Stimulated activated naive B cell treated with anti-CD40 and anti-IgM and Interleukin-4, amounts not matched to agents 10 μg/mL and 1 μg/mL and 100 μg/mL, for 72 hours (primary cell): ENCODE measurements around the gene POLD2.
A peak's percentile ranks its signal among the peaks of the same experiment; 100 is the strongest.

Experiments used
- ATAC-seq, 2 donors: fragments of 150-1000 bp; cut with Tn5 transposase; replicated peaks; 2 replicates each; pipeline ENCODE4 v1.10.0; 2021; ENCODE audit warnings: moderate library complexity in 1 of 2
- DNase-seq: peaks from one replicate; pipeline ENCODE4 v3.0.0; 2021
- H3K27ac Mint-ChIP-seq: one replicate; pipeline ENCODE4 v1.8.0; 2022; ENCODE audit warnings: mild to moderate bottlenecking, mixed read lengths
- H3K27me3 Mint-ChIP-seq, 2 donors: one replicate each; pipeline ENCODE4 v1.8.0; 2022; ENCODE audit warnings: mixed read lengths in 2 of 2
- H3K36me3 Mint-ChIP-seq, 2 donors: one replicate each; pipeline ENCODE4 v1.8.0; 2022; ENCODE audit warnings: mixed read lengths in 2 of 2, mild to moderate bottlenecking in 1 of 2
- H3K4me1 Mint-ChIP-seq, 2 donors: one replicate each; pipeline ENCODE4 v1.8.0; 2022; ENCODE audit warnings: mixed read lengths in 2 of 2, mild to moderate bottlenecking in 1 of 2
- H3K4me3 Mint-ChIP-seq, 2 donors: one replicate each; pipeline ENCODE4 v1.8.0; 2022; ENCODE audit warnings: mild to moderate bottlenecking in 2 of 2, mixed read lengths in 2 of 2, moderate library complexity in 1 of 2
- H3K9me3 Mint-ChIP-seq, 2 donors: one replicate each; pipeline ENCODE4 v1.8.0; 2022; ENCODE audit warnings: mixed read lengths in 2 of 2, mild to moderate bottlenecking in 1 of 2

Gene POLD2

GRCh38 chr7:44117801-44118429 is 5.4 kb downstream of the POLD2 start:
- ATAC-seq (no peak), DNase-seq (no peak)
- peaks cover 25 to 61% of the 10 kb centered on the region in 2 donors for H3K4me1 Mint-ChIP-seq
- peaks cover 51 to 85% of the 10 kb centered on the region in 2 donors for H3K36me3 Mint-ChIP-seq
- H3K4me3 Mint-ChIP-seq: no peak overlapping the region
- no peaks in the 10 kb centered on the region for H3K9me3 Mint-ChIP-seq
- H3K27me3 Mint-ChIP-seq: no peaks in the 10 kb centered on the region
- H3K27ac Mint-ChIP-seq: no peak overlapping the region

GRCh38 chr7:44116789-44117666 is 6.3 kb downstream of the POLD2 start:
- DNase-seq: no peak
- peaks cover 60 to 86% of the 10 kb centered on the region in 2 donors for H3K36me3 Mint-ChIP-seq
- peak overlapping the region; percentile 20 for H3K27ac Mint-ChIP-seq
- no peaks in the 10 kb centered on the region for H3K9me3 Mint-ChIP-seq
- peaks cover 21 to 52% of the 10 kb centered on the region in 2 donors for H3K4me1 Mint-ChIP-seq
- ATAC-seq: no peak
- H3K4me3 Mint-ChIP-seq: no peak overlapping the region
- H3K27me3 Mint-ChIP-seq: no peaks in the 10 kb centered on the region

GRCh38 chr7:44116087-44116788 is 7.1 kb downstream of the POLD2 start:
- no peaks in the 10 kb centered on the region for H3K9me3 Mint-ChIP-seq
- DNase-seq (no peak), ATAC-seq (no peak)
- H3K4me3 Mint-ChIP-seq: no peak overlapping the region
- H3K27me3 Mint-ChIP-seq: no peaks in the 10 kb centered on the region
- peaks cover 17 to 46% of the 10 kb centered on the region in 2 donors for H3K4me1 Mint-ChIP-seq
- H3K36me3 Mint-ChIP-seq: peaks cover 64 to 87% of the 10 kb centered on the region in 2 donors
- no peak overlapping the region for H3K27ac Mint-ChIP-seq

GRCh38 chr7:44114586-44115310 is 8.6 kb downstream of the POLD2 start:
- Mint-ChIP-seq H3K36me3 (peaks cover 53 to 73% of the 10 kb centered on the region in 2 donors), H3K27me3 (no peaks in the 10 kb centered on the region), H3K4me1 (peaks cover 8 to 39% of the 10 kb centered on the region in 2 donors), H3K9me3 (no peaks in the 10 kb centered on the region), H3K27ac (no peak overlapping the region), H3K4me3 (no peak overlapping the region)
- DNase-seq (no peak), ATAC-seq (no peak)

GRCh38 chr7:44113764-44114354 is 9.5 kb downstream of the POLD2 start:
- DNase-seq (no peak), ATAC-seq (no peak)
- H3K36me3 Mint-ChIP-seq: peaks cover 48 to 65% of the 10 kb centered on the region in 2 donors

GRCh38 chr7:44112997-44113763 is 10.2 kb downstream of the POLD2 start:
- Mint-ChIP-seq H3K36me3 (peaks cover 48 to 66% of the 10 kb centered on the region in 2 donors), H3K4me1 (peaks cover 6 to 25% of the 10 kb centered on the region in 2 donors), H3K27me3 (no peaks in the 10 kb centered on the region), H3K9me3 (no peaks in the 10 kb centered on the region), H3K27ac (no peak overlapping the region), H3K4me3 (no peak overlapping the region)
- no peak for DNase-seq
- ATAC-seq: no peak

More at GRCh38 chr7:44113764-44114354, 9.5 kb downstream of the POLD2 start:
- Mint-ChIP-seq H3K27ac (peak overlapping the region; percentile 56), H3K4me3 (no peak overlapping the region), H3K9me3 (no peaks in the 10 kb centered on the region), H3K27me3 (no peaks in the 10 kb centered on the region), H3K4me1 (peaks cover 3 to 31% of the 10 kb centered on the region in 2 donors)

- Mint-ChIP-seq H3K4me3 (peak overlapping the region in 1 of 2 donors; percentile 19), H3K9me3 (no peaks in the 10 kb centered on the region), H3K27me3 (no peaks in the 10 kb centered on the region), H3K4me1 (peaks cover 4 to 17% of the 10 kb centered on the region in 2 donors), H3K36me3 (peaks cover 40 to 61% of the 10 kb centered on the region in 2 donors), H3K27ac (peak overlapping the region; percentile 44)
- DNase-seq (no peak), ATAC-seq (no peak)
Observed at GRCh38 chr7:44112231-44112996, 10.9 kb downstream of the POLD2 start.

GRCh38 chr7:44111761-44112160 is 11.6 kb downstream of the POLD2 start:
- H3K4me1 Mint-ChIP-seq: peaks cover 4 to 11% of the 10 kb centered on the region in 2 donors
- H3K27me3 Mint-ChIP-seq: no peaks in the 10 kb centered on the region
- H3K9me3 Mint-ChIP-seq: no peaks in the 10 kb centered on the region
- peaks cover 35 to 54% of the 10 kb centered on the region in 2 donors for H3K36me3 Mint-ChIP-seq
- DNase-seq (no peak), ATAC-seq (peak in 1 of 2 donors; percentile 16)
- H3K27ac Mint-ChIP-seq: peak overlapping the region; percentile 42
- no peak overlapping the region for H3K4me3 Mint-ChIP-seq

GRCh38 chr7:44110719-44111635 is 12.4 kb downstream of the POLD2 start:
- no peak for DNase-seq
- no peak for ATAC-seq
- Mint-ChIP-seq H3K27ac (no peak overlapping the region), H3K9me3 (no peaks in the 10 kb centered on the region), H3K36me3 (peaks cover 31 to 48% of the 10 kb centered on the region in 2 donors), H3K4me1 (peaks cover 8 to 10% of the 10 kb centered on the region in 2 donors), H3K27me3 (no peaks in the 10 kb centered on the region), H3K4me3 (no peak overlapping the region)

GRCh38 chr7:44109991-44110390 is 13.4 kb downstream of the POLD2 start:
- ATAC-seq (no peak), DNase-seq (no peak)
- Mint-ChIP-seq H3K9me3 (no peaks in the 10 kb centered on the region), H3K27me3 (no peaks in the 10 kb centered on the region), H3K4me1 (peaks cover 16 to 20% of the 10 kb centered on the region in 2 donors), H3K36me3 (peaks cover 30 to 41% of the 10 kb centered on the region in 2 donors), H3K27ac (no peak overlapping the region), H3K4me3 (no peak overlapping the region)

- Mint-ChIP-seq H3K9me3 (no peaks in the 10 kb centered on the region), H3K36me3 (peaks cover 26 to 32% of the 10 kb centered on the region in 2 donors), H3K27ac (no peak overlapping the region), H3K4me3 (no peak overlapping the region), H3K4me1 (peaks cover 16 to 20% of the 10 kb centered on the region in 2 donors), H3K27me3 (no peaks in the 10 kb centered on the region)
- no peak for DNase-seq
- peak in 1 of 2 donors; percentile 21 for ATAC-seq
Observed at GRCh38 chr7:44108768-44109750, 14.3 kb downstream of the POLD2 start.
